OCI-LY1 (cell line): ENCODE results near the gene WSCD2.

Experiments
- EZH2 ChIP-seq: fragments of 200-600 bp; sonication (generic), shearing (Covaris generic); IDR thresholded peaks from 2 replicates; pipeline ENCODE4 v1.8.0; 2017; ENCODE audit warnings: borderline replicate concordance, mixed run types, mild to moderate bottlenecking, antibody characterized with exemption, low read length, moderate library complexity, mixed read lengths
- TF ChIP-seq, protein P1 (sequence below): fragments of 200-600 bp; sonication (generic), shearing (Covaris generic); IDR thresholded peaks from 2 replicates; pipeline ENCODE4 v1.5.1; 2017; ENCODE audit warnings: mild to moderate bottlenecking, antibody characterized with exemption, low read length, moderate library complexity, mixed read lengths

DNA sequence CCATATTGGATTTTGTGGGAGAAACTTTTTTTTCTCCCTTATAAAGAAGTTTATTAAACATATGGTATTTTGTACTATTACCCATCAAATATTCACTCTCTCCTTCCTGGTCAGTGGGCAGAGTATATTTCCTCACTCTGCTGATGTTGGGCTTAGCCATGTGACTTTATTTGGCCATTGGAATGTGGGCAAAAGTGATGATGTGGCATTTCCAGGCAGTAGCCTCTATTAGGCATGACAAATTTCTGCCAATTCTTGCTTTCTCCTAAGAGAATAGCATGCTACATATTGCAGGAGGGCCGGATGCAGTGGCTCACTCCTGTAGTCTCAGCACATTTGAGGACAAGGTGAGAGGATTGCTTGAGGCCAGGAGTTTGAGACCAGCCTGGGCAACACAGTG is 24.4 kb upstream of the WSCD2 start:
- TF ChIP-seq, protein P1, sequence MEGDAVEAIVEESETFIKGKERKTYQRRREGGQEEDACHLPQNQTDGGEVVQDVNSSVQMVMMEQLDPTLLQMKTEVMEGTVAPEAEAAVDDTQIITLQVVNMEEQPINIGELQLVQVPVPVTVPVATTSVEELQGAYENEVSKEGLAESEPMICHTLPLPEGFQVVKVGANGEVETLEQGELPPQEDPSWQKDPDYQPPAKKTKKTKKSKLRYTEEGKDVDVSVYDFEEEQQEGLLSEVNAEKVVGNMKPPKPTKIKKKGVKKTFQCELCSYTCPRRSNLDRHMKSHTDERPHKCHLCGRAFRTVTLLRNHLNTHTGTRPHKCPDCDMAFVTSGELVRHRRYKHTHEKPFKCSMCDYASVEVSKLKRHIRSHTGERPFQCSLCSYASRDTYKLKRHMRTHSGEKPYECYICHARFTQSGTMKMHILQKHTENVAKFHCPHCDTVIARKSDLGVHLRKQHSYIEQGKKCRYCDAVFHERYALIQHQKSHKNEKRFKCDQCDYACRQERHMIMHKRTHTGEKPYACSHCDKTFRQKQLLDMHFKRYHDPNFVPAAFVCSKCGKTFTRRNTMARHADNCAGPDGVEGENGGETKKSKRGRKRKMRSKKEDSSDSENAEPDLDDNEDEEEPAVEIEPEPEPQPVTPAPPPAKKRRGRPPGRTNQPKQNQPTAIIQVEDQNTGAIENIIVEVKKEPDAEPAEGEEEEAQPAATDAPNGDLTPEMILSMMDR: no peak
- no peak for TF ChIP-seq EZH2
